K562 (cell line): ENCODE data around the gene CPA3. TPM values are rescaled to one million over a fixed set of nuclear protein-coding genes. Genes with fewer than 3 reads are reported as not detected.

ENCODE experiments used
- ATAC-seq: fragments of 200-7000 bp; cut with Tn5 transposase; 3 replicates; pipeline ENCODE4 v1.9.1; 2020; ENCODE audit warnings: moderate library complexity
- BruUV-seq: library from RNA; stranded (reverse); fragments of 400-500 nt; replicated peaks from 2 replicates; lab custom pipeline; 2021; lab: Mats Ljungman, UMichigan
- CTCF ChIA-PET: fragments of 300-600 bp; formaldehyde crosslinking; extraction: SDS; loops from one replicate; lab custom pipeline; 2021; ENCODE audit warnings: low intra/inter-chr PET ratio; lab: Yijun Ruan, JAX
- POLR2A ChIA-PET: fragments of 300-600, 350-650 bp; sonication (Branson Sonifier 250); formaldehyde crosslinking; extraction: SDS; loops from one replicate; lab custom pipeline; 2021; ENCODE audit warnings: antibody characterized with exemption, inconsistent platforms; lab: Yijun Ruan, JAX
- DNase-seq, 4 experiments: peaks; one replicate each; pipeline versions ENCODE4 v3.0.0 to v3.0.0-alpha.2; 2011 to 2018; ENCODE audit warnings: low spot score in 3 of 4, mixed read lengths in 3 of 4; ENCODE audit errors: extremely low read depth in 1 of 4
- FAIRE-seq: peaks from 2 replicates; lab custom pipeline; 2011; peaks lifted over from hg19 to GRCh38; lab: Jason Lieb, UNC
- H2AFZ ChIP-seq: 2 replicates; pipeline ENCODE4 v1.6.0; 2011; ENCODE audit warnings: low read depth, low read length, control low read depth, inconsistent platforms
- H3K27ac ChIP-seq: fragments of 200-600 bp; 3 replicates; pipeline ENCODE4 v1.8.0; 2011; ENCODE audit warnings: low read depth, mild to moderate bottlenecking, control low read depth, inconsistent platforms, low read length, moderate library complexity, mixed read lengths; ENCODE audit errors: extremely low read depth
- H3K27me3 ChIP-seq, 2 experiments: fragments of 300-600 bp in 1 of 2; 2 replicates in 1 of 2; 3 replicates in 1 of 2; pipeline versions ENCODE4 v1.6.0 to v1.8.0; 2011; ENCODE audit warnings: inconsistent platforms in 2 of 2, low read length in 2 of 2, mild to moderate bottlenecking in 1 of 2, mixed read lengths in 1 of 2, moderate library complexity in 1 of 2; ENCODE audit not compliant: control insufficient read depth in 2 of 2, insufficient read depth in 2 of 2
- H3K36me3 ChIP-seq: fragments of 300-600 bp; 3 replicates; pipeline ENCODE4 v1.8.0; 2011; ENCODE audit warnings: mild to moderate bottlenecking, low read length, inconsistent platforms; ENCODE audit not compliant: control insufficient read depth, insufficient read depth
- H3K4me1 ChIP-seq, 2 experiments: fragments of 200-600 bp in 1 of 2; replicated peaks in 1 of 2; 2 replicates in 1 of 2; 3 replicates in 1 of 2; pipeline versions ENCODE4 v1.5.1 to v1.8.0; 2011; ENCODE audit warnings: inconsistent platforms in 2 of 2, low read length in 2 of 2, mild to moderate bottlenecking in 1 of 2, mixed read lengths in 1 of 2, moderate library complexity in 1 of 2; ENCODE audit not compliant: control insufficient read depth in 2 of 2, insufficient read depth in 2 of 2
- H3K4me2 ChIP-seq: 2 replicates; pipeline ENCODE4 v1.6.1; 2011; ENCODE audit warnings: low read length, control low read depth, inconsistent platforms, mixed read lengths; ENCODE audit not compliant: insufficient read depth
- H3K4me3 ChIP-seq: fragments of 200-600 bp; sonication (generic), shearing (Covaris generic); 2 replicates; pipeline ENCODE4 v1.5.1; 2016; ENCODE audit warnings: control low read depth, inconsistent platforms
- H3K79me2 ChIP-seq: fragments of 200-600 bp; 3 replicates; pipeline ENCODE4 v1.8.0; 2011; ENCODE audit warnings: low read length, inconsistent platforms; ENCODE audit not compliant: control insufficient read depth, insufficient read depth
- H3K9ac ChIP-seq, 2 experiments: 2 replicates each; pipeline versions ENCODE4 v1.6.0 to v1.6.1; 2011; ENCODE audit warnings: low read depth in 2 of 2, low read length in 2 of 2, control low read depth in 1 of 2, inconsistent platforms in 1 of 2, mild to moderate bottlenecking in 1 of 2, mixed read lengths in 1 of 2; ENCODE audit not compliant: insufficient read depth in 1 of 2
- H3K9me1 ChIP-seq: one replicate; pipeline ENCODE4 v1.6.0; 2011; ENCODE audit warnings: inconsistent platforms, mild to moderate bottlenecking, low read length, moderate library complexity; ENCODE audit not compliant: control insufficient read depth, insufficient read depth
- H3K9me3 ChIP-seq: replicated peaks from 2 replicates; pipeline ENCODE4 v1.5.1; 2011; ENCODE audit warnings: low read depth, low read length, inconsistent platforms; ENCODE audit not compliant: control insufficient read depth, insufficient read depth
- H4K20me1 ChIP-seq: replicated peaks from 2 replicates; pipeline ENCODE4 v1.6.1; 2011; ENCODE audit warnings: low read length, inconsistent platforms, mixed read lengths; ENCODE audit not compliant: control insufficient read depth, insufficient read depth
- ADNP ChIP-seq: fragments of 200-800 bp; sonication (Bioruptor generic); IDR thresholded peaks from 2 replicates; pipeline ENCODE4 v1.6.1; 2016; ENCODE audit warnings: missing genetic modification characterization, missing compliant biosample characterization
- ETV5 ChIP-seq: sonication (generic); formaldehyde crosslinking; IDR thresholded peaks from 2 replicates; pipeline ENCODE4 v1.4.0; 2020; ENCODE audit warnings: low read depth, mild to moderate bottlenecking, missing genetic modification reagents
- KLF10 ChIP-seq: fragments of 250-450 bp; sonication (Bioruptor Pico); IDR thresholded peaks from 2 replicates; pipeline ENCODE4 v1.6.1; 2021; ENCODE audit warnings: matching md5 sums
- MBD2 ChIP-seq: sonication (generic); IDR thresholded peaks from 2 replicates; pipeline ENCODE4 v1.6.1; 2016; ENCODE audit warnings: low read depth, borderline replicate concordance
- MCM7 ChIP-seq, 2 experiments: fragments of 450-650 bp; IDR thresholded peaks; 2 replicates each; pipeline ENCODE4 v1.6.1; 2016 to 2018
- WGBS: fragments of 100-300 bp; shearing (Covaris generic); methylation state at CpG from one replicate; pipeline ENCODE4 v1.1.6; 2016; ENCODE audit warnings: low coverage, mixed read lengths; ENCODE audit not compliant: insufficient coverage; ENCODE audit errors: missing lambda C conversion rate; 5-methylcytosine and 5-hydroxymethylcytosine counted together
- in situ Hi-C: fragments of 300-500 bp; cut with MboI; formaldehyde crosslinking; loops from 4 replicates; pipeline ENCODE4 v1.15.0; 2018; ENCODE audit warnings: inconsistent platforms, mixed read lengths
- intact Hi-C: fragments of 100-400 bp; cut with micrococcal nuclease; formaldehyde crosslinking; loops from 2 replicates; pipeline ENCODE4 v1.14.2; 2022
- polyA plus RNA-seq, 8 experiments: library from polyadenylated mRNA; depleted of rRNA in 4 of 8; stranded (reverse) in 5 of 8; unstranded in 3 of 8; fragments of >200 nt; fragmentation: Nextera tagmentation in 2 of 8; fragmentation: Illumina TruSeq in 1 of 8; extraction: Ambion mirVana in 2 of 8; extraction: Trizol in 1 of 8; gene quantifications; 2 replicates each; pipeline versions ENCODE4 v1.2.1 to v1.2.3, GENCODE V29; 2011 to 2014; ENCODE audit warnings: inconsistent platforms in 1 of 8, missing spikeins in 1 of 8
- total RNA-seq, 7 experiments: library from RNA; depleted of rRNA in 6 of 7; stranded (reverse); fragments of >200 nt in 6 of 7; fragmentation: Illumina TruSeq in 2 of 7; extraction: Trizol in 2 of 7; gene quantifications; 2 replicates each; pipeline versions ENCODE4 v1.2.1 to v1.2.3, GENCODE V29; 2011 to 2021; ENCODE audit warnings: low replicate concordance in 1 of 7
- TF ChIP-seq, protein P1 (sequence below): fragments of 450-650 bp; IDR thresholded peaks from 2 replicates; pipeline ENCODE4 v1.7.0; 2016; ENCODE audit warnings: borderline replicate concordance
- TF ChIP-seq, protein P2 (sequence below): fragments of 150-350 bp; conservative IDR thresholded peaks from 2 replicates; pipeline ENCODE4 v1.6.1; 2014; ENCODE audit warnings: low read length
- TF ChIP-seq, protein P3 (sequence below), 2 experiments: fragments of 450-650 bp in 1 of 2; sonication (generic) in 1 of 2; formaldehyde crosslinking in 1 of 2; IDR thresholded peaks; 2 replicates each; pipeline versions ENCODE4 v1.7.1 to v1.9.0; 2016 to 2022; ENCODE audit warnings: inconsistent platforms in 1 of 2, mild to moderate bottlenecking in 1 of 2, missing genetic modification reagents in 1 of 2

CPA3 gene
- total and polyA plus RNA-seq, 9 of the 15 experiments (the other 6 are each of a cell fraction or from before 2014, with no cell fraction given), result not detected

DNA sequence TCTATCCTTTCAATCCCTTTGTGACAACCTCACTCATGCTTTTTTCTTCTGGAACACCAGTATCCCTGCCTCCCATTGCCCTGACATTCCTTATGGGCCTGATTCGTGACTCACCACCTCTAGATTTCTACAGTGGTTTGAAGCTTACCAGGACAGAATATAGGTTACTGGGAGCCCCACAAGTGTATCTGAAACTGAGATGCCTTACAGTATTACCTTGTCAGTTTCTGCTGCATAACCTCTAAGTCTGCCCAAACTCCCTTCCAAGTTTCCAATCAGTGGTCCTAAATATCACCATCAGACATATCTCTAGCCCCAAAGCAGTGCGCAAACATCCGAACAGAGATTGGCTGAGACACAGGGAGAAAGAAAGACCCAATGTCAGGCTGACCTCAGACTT is 31.9 kb upstream of the CPA3 start:
- Histone ChIP-seq H3K9me1 (no peaks in the 10 kb centered on the region), H3K4me3 (no peak overlapping the region), H3K79me2 (no peaks in the 10 kb centered on the region), H3K9me3 (no peaks in the 10 kb centered on the region), H4K20me1 (no peaks in the 10 kb centered on the region), H2AFZ (no peak overlapping the region), H3K9ac (no peak overlapping the region), H3K4me2 (no peak overlapping the region), H3K36me3 (no peaks in the 10 kb centered on the region), H3K4me1 (no peaks in the 10 kb centered on the region), H3K27me3 (no peaks in the 10 kb centered on the region), H3K27ac (no peak overlapping the region)
- in situ Hi-C loops, result no loop called here
- no peak for ATAC-seq
- CTCF ChIA-PET, result no interaction called here
- BruUV-seq, result no TSS peak
- intact Hi-C loops, result no loop called here
- DNase-seq, result no peak
- TF ChIP-seq, protein P1, sequence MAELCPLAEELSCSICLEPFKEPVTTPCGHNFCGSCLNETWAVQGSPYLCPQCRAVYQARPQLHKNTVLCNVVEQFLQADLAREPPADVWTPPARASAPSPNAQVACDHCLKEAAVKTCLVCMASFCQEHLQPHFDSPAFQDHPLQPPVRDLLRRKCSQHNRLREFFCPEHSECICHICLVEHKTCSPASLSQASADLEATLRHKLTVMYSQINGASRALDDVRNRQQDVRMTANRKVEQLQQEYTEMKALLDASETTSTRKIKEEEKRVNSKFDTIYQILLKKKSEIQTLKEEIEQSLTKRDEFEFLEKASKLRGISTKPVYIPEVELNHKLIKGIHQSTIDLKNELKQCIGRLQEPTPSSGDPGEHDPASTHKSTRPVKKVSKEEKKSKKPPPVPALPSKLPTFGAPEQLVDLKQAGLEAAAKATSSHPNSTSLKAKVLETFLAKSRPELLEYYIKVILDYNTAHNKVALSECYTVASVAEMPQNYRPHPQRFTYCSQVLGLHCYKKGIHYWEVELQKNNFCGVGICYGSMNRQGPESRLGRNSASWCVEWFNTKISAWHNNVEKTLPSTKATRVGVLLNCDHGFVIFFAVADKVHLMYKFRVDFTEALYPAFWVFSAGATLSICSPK, result no peak
- TF ChIP-seq ETV5 (CRISPR knock-in tag) (no peak), MCM7 (IDR thresholded peaks at IDR 0.05) (no peak), MBD2 (no peak), KLF10 (CRISPR knock-in tag) (no peak), ADNP (no peak)
- TF ChIP-seq, protein P2, sequence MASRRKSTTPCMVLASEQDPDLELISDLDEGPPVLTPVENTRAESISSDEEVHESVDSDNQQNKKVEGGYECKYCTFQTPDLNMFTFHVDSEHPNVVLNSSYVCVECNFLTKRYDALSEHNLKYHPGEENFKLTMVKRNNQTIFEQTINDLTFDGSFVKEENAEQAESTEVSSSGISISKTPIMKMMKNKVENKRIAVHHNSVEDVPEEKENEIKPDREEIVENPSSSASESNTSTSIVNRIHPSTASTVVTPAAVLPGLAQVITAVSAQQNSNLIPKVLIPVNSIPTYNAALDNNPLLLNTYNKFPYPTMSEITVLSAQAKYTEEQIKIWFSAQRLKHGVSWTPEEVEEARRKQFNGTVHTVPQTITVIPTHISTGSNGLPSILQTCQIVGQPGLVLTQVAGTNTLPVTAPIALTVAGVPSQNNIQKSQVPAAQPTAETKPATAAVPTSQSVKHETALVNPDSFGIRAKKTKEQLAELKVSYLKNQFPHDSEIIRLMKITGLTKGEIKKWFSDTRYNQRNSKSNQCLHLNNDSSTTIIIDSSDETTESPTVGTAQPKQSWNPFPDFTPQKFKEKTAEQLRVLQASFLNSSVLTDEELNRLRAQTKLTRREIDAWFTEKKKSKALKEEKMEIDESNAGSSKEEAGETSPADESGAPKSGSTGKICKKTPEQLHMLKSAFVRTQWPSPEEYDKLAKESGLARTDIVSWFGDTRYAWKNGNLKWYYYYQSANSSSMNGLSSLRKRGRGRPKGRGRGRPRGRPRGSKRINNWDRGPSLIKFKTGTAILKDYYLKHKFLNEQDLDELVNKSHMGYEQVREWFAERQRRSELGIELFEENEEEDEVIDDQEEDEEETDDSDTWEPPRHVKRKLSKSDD, result no peak
- TF ChIP-seq, protein P3, sequence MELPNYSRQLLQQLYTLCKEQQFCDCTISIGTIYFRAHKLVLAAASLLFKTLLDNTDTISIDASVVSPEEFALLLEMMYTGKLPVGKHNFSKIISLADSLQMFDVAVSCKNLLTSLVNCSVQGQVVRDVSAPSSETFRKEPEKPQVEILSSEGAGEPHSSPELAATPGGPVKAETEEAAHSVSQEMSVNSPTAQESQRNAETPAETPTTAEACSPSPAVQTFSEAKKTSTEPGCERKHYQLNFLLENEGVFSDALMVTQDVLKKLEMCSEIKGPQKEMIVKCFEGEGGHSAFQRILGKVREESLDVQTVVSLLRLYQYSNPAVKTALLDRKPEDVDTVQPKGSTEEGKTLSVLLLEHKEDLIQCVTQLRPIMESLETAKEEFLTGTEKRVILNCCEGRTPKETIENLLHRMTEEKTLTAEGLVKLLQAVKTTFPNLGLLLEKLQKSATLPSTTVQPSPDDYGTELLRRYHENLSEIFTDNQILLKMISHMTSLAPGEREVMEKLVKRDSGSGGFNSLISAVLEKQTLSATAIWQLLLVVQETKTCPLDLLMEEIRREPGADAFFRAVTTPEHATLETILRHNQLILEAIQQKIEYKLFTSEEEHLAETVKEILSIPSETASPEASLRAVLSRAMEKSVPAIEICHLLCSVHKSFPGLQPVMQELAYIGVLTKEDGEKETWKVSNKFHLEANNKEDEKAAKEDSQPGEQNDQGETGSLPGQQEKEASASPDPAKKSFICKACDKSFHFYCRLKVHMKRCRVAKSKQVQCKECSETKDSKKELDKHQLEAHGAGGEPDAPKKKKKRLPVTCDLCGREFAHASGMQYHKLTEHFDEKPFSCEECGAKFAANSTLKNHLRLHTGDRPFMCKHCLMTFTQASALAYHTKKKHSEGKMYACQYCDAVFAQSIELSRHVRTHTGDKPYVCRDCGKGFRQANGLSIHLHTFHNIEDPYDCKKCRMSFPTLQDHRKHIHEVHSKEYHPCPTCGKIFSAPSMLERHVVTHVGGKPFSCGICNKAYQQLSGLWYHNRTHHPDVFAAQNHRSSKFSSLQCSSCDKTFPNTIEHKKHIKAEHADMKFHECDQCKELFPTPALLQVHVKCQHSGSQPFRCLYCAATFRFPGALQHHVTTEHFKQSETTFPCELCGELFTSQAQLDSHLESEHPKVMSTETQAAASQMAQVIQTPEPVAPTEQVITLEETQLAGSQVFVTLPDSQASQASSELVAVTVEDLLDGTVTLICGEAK (IDR thresholded peaks at IDR 0.05), result no peak
- TF ChIP-seq, protein P3 (CRISPR knock-in tag; IDR thresholded peaks at IDR 0.05), result no peak
- FAIRE-seq, result no peak
- WGBS, result 2% methylated on average over 3 of the region's 3 CpGs
- POLR2A ChIA-PET, result no interaction called here
